Measurements from ENCODE around the gene PTPRH. TPM values are rescaled to one million over a fixed set of nuclear protein-coding genes. Genes with fewer than 3 reads are reported as not detected.

Gene PTPRH
- total and polyA plus RNA-seq, 9 of the 15 experiments (the other 6 are each of a cell fraction or from before 2014, with no cell fraction given), result 0.87 to 34.3 (median 22.7) TPM

DNA sequence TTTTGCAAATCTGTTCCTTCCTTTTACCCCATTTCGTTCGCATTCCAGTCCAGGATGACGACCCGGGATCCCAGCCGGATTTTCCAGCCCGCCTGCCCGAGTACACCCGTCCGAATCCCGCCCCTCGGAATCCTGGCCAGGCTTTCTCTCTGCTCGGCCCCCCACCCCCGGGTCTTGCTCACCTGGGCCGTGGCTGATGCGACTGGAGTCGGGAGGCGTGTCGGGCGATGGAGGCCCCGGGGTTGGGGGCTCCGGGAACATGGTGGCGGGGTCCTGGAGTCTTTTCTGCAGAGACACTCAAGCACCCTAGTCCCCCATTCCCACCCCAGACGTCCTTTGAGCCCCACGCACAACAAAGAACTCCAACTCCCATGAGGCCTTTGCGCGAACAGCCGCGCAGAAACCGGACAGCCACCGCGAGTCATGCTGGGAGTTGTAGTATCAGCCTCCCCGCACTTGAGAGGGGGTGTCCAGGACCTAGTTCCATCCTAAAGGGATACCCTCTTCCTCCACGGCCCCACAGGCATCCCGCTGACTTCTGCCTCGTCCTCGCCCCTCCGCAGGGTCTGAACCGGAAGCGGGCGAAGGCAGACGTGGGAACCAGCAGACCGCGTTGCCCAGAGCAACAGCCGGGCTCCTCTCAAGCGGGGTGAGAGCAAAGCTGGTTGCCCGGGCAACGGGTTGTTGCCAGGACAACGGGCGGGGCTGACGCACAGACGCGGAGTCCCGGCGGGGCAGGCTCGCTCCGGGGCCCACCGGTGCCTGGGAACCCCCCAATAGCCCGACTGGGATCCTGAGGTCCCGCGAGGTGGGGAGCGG, 30.3 kb downstream of the PTPRH start (continued):
- TF ChIP-seq, protein P1, sequence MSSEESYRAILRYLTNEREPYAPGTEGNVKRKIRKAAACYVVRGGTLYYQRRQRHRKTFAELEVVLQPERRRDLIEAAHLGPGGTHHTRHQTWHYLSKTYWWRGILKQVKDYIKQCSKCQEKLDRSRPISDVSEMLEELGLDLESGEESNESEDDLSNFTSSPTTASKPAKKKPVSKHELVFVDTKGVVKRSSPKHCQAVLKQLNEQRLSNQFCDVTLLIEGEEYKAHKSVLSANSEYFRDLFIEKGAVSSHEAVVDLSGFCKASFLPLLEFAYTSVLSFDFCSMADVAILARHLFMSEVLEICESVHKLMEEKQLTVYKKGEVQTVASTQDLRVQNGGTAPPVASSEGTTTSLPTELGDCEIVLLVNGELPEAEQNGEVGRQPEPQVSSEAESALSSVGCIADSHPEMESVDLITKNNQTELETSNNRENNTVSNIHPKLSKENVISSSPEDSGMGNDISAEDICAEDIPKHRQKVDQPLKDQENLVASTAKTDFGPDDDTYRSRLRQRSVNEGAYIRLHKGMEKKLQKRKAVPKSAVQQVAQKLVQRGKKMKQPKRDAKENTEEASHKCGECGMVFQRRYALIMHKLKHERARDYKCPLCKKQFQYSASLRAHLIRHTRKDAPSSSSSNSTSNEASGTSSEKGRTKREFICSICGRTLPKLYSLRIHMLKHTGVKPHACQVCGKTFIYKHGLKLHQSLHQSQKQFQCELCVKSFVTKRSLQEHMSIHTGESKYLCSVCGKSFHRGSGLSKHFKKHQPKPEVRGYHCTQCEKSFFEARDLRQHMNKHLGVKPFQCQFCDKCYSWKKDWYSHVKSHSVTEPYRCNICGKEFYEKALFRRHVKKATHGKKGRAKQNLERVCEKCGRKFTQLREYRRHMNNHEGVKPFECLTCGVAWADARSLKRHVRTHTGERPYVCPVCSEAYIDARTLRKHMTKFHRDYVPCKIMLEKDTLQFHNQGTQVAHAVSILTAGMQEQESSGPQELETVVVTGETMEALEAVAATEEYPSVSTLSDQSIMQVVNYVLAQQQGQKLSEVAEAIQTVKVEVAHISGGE (CRISPR knock-in tag; IDR thresholded peaks at IDR 0.05), result peak in 1 of 3 experiments; percentile 75; a peak in 2 of 6 replicates
- TF ChIP-seq, protein P2, sequence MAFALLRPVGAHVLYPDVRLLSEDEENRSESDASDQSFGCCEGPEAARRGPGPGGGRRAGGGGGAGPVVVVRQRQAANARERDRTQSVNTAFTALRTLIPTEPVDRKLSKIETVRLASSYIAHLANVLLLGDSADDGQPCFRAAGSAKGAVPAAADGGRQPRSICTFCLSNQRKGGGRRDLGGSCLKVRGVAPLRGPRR (CRISPR knock-in tag; IDR thresholded peaks at IDR 0.05), result no peak
- TF ChIP-seq GATA2 (CRISPR knock-in tag; IDR thresholded peaks at IDR 0.05), result no peak
- TF ChIP-seq POLR2A (conservative IDR thresholded peaks at IDR 0.05), result no peak
- no peak for TF ChIP-seq RFX5 (IDR thresholded peaks at IDR 0.05; ENCODE audit: low read depth, low read length)
- no peak; the same call in 1 of the 2 replicates for TF ChIP-seq ZEB2 (IDR thresholded peaks at IDR 0.05)
- TF ChIP-seq SMARCC2 (IDR thresholded peaks at IDR 0.05; ENCODE audit: low read depth), result no peak
- no peak for TF ChIP-seq CBX1 (IDR thresholded peaks at IDR 0.05; ENCODE audit: low read depth)
- peak; percentile 13 for TF ChIP-seq RBM39 (optimal IDR thresholded peaks at IDR 0.05; ENCODE audit: low read depth, low read length)
- no peak for TF ChIP-seq SREBF2 (CRISPR knock-in tag; IDR thresholded peaks at IDR 0.05)
- TF ChIP-seq TAF7 (tag; IDR thresholded peaks at IDR 0.05), result no peak
- TF ChIP-seq DDX20 (tag; IDR thresholded peaks at IDR 0.05; ENCODE audit: low read depth), result no peak
- TF ChIP-seq, protein P3, sequence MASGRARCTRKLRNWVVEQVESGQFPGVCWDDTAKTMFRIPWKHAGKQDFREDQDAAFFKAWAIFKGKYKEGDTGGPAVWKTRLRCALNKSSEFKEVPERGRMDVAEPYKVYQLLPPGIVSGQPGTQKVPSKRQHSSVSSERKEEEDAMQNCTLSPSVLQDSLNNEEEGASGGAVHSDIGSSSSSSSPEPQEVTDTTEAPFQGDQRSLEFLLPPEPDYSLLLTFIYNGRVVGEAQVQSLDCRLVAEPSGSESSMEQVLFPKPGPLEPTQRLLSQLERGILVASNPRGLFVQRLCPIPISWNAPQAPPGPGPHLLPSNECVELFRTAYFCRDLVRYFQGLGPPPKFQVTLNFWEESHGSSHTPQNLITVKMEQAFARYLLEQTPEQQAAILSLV (tag; IDR thresholded peaks at IDR 0.05), result no peak
- TF ChIP-seq, protein P4, sequence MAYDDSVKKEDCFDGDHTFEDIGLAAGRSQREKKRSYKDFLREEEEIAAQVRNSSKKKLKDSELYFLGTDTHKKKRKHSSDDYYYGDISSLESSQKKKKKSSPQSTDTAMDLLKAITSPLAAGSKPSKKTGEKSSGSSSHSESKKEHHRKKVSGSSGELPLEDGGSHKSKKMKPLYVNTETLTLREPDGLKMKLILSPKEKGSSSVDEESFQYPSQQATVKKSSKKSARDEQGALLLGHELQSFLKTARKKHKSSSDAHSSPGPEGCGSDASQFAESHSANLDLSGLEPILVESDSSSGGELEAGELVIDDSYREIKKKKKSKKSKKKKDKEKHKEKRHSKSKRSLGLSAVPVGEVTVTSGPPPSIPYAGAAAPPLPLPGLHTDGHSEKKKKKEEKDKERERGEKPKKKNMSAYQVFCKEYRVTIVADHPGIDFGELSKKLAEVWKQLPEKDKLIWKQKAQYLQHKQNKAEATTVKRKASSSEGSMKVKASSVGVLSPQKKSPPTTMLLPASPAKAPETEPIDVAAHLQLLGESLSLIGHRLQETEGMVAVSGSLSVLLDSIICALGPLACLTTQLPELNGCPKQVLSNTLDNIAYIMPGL (CRISPR knock-in tag; IDR thresholded peaks at IDR 0.05), result no peak
- TF ChIP-seq NFE2L1 (tag; IDR thresholded peaks at IDR 0.05; ENCODE audit: borderline replicate concordance, low read depth), result no peak
- TF ChIP-seq NUFIP1 (IDR thresholded peaks at IDR 0.05; ENCODE audit: partially characterized antibody), result no peak
- no peak for TF ChIP-seq PHF8 (IDR thresholded peaks at IDR 0.05; ENCODE audit: borderline replicate concordance, low read length)
- no peak for TF ChIP-seq NCOA4 (IDR thresholded peaks at IDR 0.05; ENCODE audit: partially characterized antibody)
- no peak for TF ChIP-seq MTA2 (IDR thresholded peaks at IDR 0.05; ENCODE audit: low read depth)
- no peak for TF ChIP-seq ZNF24 (IDR thresholded peaks at IDR 0.05)
- no peak for TF ChIP-seq SMARCA5 (IDR thresholded peaks at IDR 0.05)

Measured in K562 (cell line).